ENCODE data around the gene LARP1. TPM values are rescaled to one million over a fixed set of nuclear protein-coding genes. Genes with fewer than 3 reads are reported as not detected.

Gene LARP1
- polyA plus RNA-seq, 2 of the 4 experiments (the other 2 are of a cell fraction): 87.0 to 112 TPM

DNA sequence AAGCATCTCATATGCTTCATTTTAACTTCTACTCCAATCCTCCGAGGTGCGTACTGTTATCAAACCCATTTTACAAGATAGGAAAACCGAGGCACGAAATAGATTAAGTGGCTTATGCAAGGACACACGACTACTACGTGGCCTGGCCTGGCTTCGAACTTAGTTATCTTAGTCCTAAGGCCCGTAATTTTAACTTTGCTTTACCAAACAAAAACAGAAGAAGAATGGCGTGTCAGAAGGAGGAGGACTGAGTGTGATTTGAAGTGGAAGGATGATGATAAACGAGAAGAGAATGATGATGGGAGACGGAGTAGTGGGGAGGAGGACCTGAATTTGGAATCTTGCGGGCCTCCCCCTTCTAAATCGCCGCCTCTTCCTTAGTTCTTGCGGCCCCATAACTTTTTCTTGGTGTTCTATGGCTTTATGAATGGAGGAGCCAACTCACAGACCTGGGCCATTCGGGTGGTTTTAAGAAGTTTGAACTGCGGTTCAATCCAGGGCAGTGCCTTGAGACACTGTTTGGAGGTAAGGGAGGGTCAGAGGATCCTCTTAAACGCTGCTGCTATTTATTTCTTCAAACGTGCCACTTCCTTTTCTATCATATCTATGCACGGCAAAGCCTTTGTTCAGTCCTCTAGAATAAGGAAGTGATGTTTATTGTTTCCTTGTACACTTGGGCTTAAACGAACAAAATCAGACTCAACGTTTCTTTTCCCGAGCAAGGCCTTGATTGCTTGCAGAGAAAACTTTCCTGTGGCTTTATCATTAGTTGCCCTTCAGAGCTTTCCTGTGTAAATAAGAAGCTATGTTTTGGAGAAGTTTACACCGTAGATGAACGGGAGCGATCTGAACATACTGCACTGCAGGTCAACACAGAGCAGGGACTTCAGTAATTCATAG, 104.0 kb downstream of the LARP1 start:
- no peak for ATAC-seq
- Histone ChIP-seq H3K4me1 (peaks cover 30% of the 10 kb centered on the region; the same call in 2 of the 3 replicates), H3K4me2 (peak overlapping the region; percentile 79), H3K4me3 (peak overlapping the region; percentile 76), H3K27ac (peak overlapping the region; percentile 87 to 98), H3K9me3 (no peaks in the 10 kb centered on the region)
- ChIA-PET POLR2A (interaction anchor here (0.6 to 2.4 kb wide), 13 partner anchors 9 to 176 kb away, joined by 3 to 14 read pairs (median 4); partner anchors contain the start of gene GEMIN5), CTCF (interaction anchor here (1.0 to 1.6 kb wide), 3 partner anchors 9 to 338 kb away, joined by 3 to 4 read pairs (median 3); no protein-coding TSS in a partner anchor)
- no peak for FAIRE-seq
- WGBS (ENCODE audit: missing lambda C conversion rate): 2% methylated on average over 26 of the region's 26 CpGs
- DNase-seq (ENCODE audit: low read depth in 1 of 2, low spot score in 1 of 2): peak in 1 of 2 experiments; percentile 22
- TF ChIP-seq HDAC2 (IDR thresholded peaks at IDR 0.05) (0 out of 2 replicates have a peak, but pooled peaks have one; percentile 67), HOXA7 (CRISPR knock-in tag; IDR thresholded peaks at IDR 0.05) (no peak), KDM1A (IDR thresholded peaks at IDR 0.05; ENCODE audit: low read depth) (peak; percentile 83; the same call in 1 of the 2 replicates), CHD4 (IDR thresholded peaks at IDR 0.05; ENCODE audit: borderline replicate concordance) (0 out of 2 replicates have a peak, but pooled peaks have one; percentile 47)

DNA sequence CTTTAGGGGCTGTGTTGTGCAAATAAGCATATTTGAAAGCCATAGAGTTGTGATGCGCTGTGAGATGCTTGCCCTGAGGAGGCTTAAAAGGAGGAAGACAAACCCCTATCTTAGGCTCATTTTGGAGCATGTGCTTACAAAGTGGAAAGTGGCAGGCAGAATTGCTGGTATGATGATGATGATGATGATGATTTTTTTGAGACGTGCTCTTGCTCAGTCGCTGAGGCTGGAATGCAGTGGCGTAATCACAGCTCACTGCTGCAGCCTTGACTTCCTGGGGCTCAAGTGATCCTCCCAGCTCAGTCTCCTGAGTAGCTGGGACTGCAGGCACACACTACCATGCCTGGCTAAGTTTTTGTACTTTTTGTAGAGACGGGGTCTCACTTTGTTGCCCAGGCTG, 104.9 kb downstream of the LARP1 start:
- TF ChIP-seq HOXB13 (CRISPR knock-in tag; IDR thresholded peaks at IDR 0.05; ENCODE audit: low read depth): no peak
- peak in 1 of 2 experiments; percentile 45; a peak in 2 of 4 replicates for TF ChIP-seq CEBPB (IDR thresholded peaks at IDR 0.05)
- DNase-seq (ENCODE audit: low read depth in 1 of 2, low spot score in 1 of 2) (no peak), FAIRE-seq (no peak), ATAC-seq (no peak)
- ChIA-PET POLR2A (no interaction called here), CTCF (interaction anchor here (1.0 to 1.6 kb wide), 3 partner anchors 8 to 339 kb away, joined by 3 to 8 read pairs (median 4); no protein-coding TSS in a partner anchor)
- peaks cover 30% of the 10 kb centered on the region; the same call in 2 of the 3 replicates for H3K4me1 ChIP-seq
- H3K27ac ChIP-seq: peak overlapping the region; percentile 87 to 98; a peak in 4 of 6 replicates
- no peaks in the 10 kb centered on the region for H3K9me3 ChIP-seq
- H3K4me2 ChIP-seq: peak overlapping the region; percentile 79
- peak overlapping the region; percentile 76 for H3K4me3 ChIP-seq
- 55% methylated on average over 5 of the region's 5 CpGs for WGBS (ENCODE audit: missing lambda C conversion rate)

DNA sequence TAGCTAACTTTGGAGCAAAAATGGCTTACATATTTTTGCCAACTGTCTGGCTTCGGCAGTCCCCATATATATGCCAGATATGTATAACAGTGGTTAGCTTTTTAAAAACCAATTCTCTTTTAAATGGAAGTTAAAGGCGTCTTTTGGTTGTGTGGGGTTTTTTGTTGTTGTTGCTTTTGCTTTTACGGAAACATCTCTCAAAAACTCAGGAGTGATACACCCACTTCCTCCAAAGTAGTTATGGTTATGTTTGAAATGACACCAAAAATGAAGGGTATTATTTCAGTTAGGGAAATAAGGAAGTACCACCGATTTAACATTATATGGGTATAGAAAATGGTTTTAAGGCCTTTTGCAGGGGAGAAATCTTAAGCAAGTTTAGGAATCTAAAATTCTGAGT, 105.6 kb downstream of the LARP1 start:
- no peak for TF ChIP-seq FOSB (CRISPR knock-in tag; IDR thresholded peaks at IDR 0.05)
- no peak for TF ChIP-seq JUN (IDR thresholded peaks at IDR 0.05)
- FAIRE-seq: no peak
- Histone ChIP-seq H3K27ac (no peak overlapping the region), H3K4me1 (peaks cover 36% of the 10 kb centered on the region), H3K4me3 (no peak overlapping the region), H3K4me2 (peak overlapping the region; percentile 79), H3K9me3 (no peaks in the 10 kb centered on the region)
- ChIA-PET POLR2A (interaction anchor here (0.7 kb wide), 1 partner anchor 11 kb away, joined by 5 read pairs; no protein-coding TSS in a partner anchor), CTCF (interaction anchor here (1.4 to 1.6 kb wide), 2 partner anchors 8 to 211 kb away, joined by 4 to 8 read pairs; no protein-coding TSS in a partner anchor)
- WGBS (ENCODE audit: missing lambda C conversion rate): 76% methylated on average over 4 of the region's 4 CpGs
- no peak for ATAC-seq
- no peak for DNase-seq (ENCODE audit: low read depth in 1 of 2, low spot score in 1 of 2)

DNA sequence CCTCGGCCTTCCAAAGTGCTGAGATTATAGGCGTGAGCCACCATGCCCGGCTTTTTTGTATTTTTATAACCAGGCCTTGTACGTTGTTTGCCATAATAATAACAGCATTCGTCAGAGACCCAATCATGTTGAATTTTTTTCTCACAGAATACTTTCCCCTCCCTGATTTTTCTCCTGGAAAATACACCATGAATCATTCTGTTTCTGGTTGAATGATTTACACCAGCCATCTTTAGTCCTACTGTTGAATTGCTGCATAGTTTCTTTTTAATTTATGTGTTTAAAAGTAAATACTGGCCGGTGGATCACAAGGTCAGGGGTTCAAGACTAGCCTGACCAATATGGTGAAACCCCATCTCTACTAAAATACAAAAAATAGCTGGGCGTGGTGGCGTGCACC, 106.8 kb downstream of the LARP1 start:
- ChIA-PET CTCF (no interaction called here), POLR2A (no interaction called here)
- no peak overlapping the region for H3K4me3 ChIP-seq
- FAIRE-seq (no peak), ATAC-seq (no peak), DNase-seq (ENCODE audit: low read depth in 1 of 2, low spot score in 1 of 2) (no peak)
- H3K4me1 ChIP-seq: peaks cover 37% of the 10 kb centered on the region
- H3K27ac ChIP-seq: no peak overlapping the region
- H3K4me2 ChIP-seq: no peak overlapping the region
- WGBS (ENCODE audit: missing lambda C conversion rate): 86% methylated on average over 8 of the region's 8 CpGs
- no peaks in the 10 kb centered on the region for H3K9me3 ChIP-seq
- no peak for TF ChIP-seq GATA3 (IDR thresholded peaks at IDR 0.05; ENCODE audit: borderline replicate concordance)
- no peak for TF ChIP-seq NPAS2 (CRISPR knock-in tag; IDR thresholded peaks at IDR 0.05; ENCODE audit: borderline replicate concordance)
- TF ChIP-seq KDM1A (IDR thresholded peaks at IDR 0.05; ENCODE audit: low read depth): no peak
- no peak for TF ChIP-seq ESRRA (IDR thresholded peaks at IDR 0.05; ENCODE audit: borderline replicate concordance, low read length)
- no peak for TF ChIP-seq TFCP2L1 (CRISPR knock-in tag; IDR thresholded peaks at IDR 0.05)
- TF ChIP-seq EHMT2 (IDR thresholded peaks at IDR 0.05; ENCODE audit: low read depth): no peak
- no peak for TF ChIP-seq MAZ (IDR thresholded peaks at IDR 0.05; ENCODE audit: borderline replicate concordance, low read depth, low read length)
- TF ChIP-seq, protein P1, sequence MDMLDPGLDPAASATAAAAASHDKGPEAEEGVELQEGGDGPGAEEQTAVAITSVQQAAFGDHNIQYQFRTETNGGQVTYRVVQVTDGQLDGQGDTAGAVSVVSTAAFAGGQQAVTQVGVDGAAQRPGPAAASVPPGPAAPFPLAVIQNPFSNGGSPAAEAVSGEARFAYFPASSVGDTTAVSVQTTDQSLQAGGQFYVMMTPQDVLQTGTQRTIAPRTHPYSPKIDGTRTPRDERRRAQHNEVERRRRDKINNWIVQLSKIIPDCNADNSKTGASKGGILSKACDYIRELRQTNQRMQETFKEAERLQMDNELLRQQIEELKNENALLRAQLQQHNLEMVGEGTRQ (IDR thresholded peaks at IDR 0.05): no peak
- TF ChIP-seq HOXB5 (CRISPR knock-in tag; IDR thresholded peaks at IDR 0.05): no peak
- TF ChIP-seq, protein P2, sequence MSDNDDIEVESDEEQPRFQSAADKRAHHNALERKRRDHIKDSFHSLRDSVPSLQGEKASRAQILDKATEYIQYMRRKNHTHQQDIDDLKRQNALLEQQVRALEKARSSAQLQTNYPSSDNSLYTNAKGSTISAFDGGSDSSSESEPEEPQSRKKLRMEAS (IDR thresholded peaks at IDR 0.05): no peak
- TF ChIP-seq SMC3 (IDR thresholded peaks at IDR 0.05): no peak
- no peak for TF ChIP-seq RARB (CRISPR knock-in tag; IDR thresholded peaks at IDR 0.05)
- no peak for TF ChIP-seq ZC3H11A (IDR thresholded peaks at IDR 0.05)
- TF ChIP-seq CBX8 (IDR thresholded peaks at IDR 0.05): no peak

All from A549 (cell line).